Measurements from ENCODE around the gene RING1. TPM values are rescaled to one million over a fixed set of nuclear protein-coding genes. Genes with fewer than 3 reads are reported as not detected.

Gene RING1
- total RNA-seq, 4 donors from 2014 or later, result 16.1 to 25.2 (median 21.6) TPM

DNA sequence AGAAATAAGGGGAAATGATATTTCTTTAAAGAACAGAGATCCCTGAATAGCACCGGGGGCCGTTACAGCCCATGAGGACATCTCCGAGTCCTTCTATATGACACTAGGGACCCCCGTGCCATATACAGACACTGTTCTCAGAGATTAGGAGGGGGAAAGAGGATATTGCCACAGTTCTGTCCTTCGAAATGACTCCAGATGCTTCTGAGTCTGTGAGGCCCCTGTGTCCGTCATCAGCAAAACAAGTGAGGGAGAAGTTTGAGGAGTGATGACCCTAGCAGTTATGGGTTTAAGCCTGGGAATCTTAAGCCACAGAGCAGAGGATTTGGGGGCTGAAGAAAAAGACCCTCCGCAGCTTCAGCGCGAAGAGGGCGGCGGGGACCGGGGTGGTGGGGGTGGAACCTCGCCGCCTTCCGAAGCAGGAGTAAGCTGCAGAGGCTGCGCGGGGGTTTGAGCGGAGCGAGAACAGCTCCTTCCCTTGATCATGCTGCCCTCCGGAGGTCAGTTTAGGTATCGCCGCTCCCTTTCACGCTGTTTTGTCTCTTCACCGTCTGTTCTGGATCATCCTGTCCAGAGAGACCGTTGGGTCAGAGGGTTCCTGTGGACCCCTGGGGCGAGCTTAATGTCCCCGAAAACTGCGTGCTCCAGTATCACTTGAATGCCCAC is 39.8 kb downstream of the RING1 start:
- Histone ChIP-seq H3K4me1 (peaks cover 0 to 29% (median 17%) of the 10 kb centered on the region in 4 donors), H3K27ac (peak overlapping the region; percentile 88 to 98 (median 93)), H3K4me3 (peak overlapping the region; percentile 42 to 68 (median 46)), H3K27me3 (no peaks in the 10 kb centered on the region), H3K36me3 (peaks cover 0 to 11% (median 0%) of the 10 kb centered on the region in 3 donors), H3K9me3 (no peaks in the 10 kb centered on the region)
- TF ChIP-seq POLR2A (IDR thresholded peaks at IDR 0.05), result no peak
- TF ChIP-seq EP300 (IDR thresholded peaks at IDR 0.05), result no peak
- TF ChIP-seq, protein P1, sequence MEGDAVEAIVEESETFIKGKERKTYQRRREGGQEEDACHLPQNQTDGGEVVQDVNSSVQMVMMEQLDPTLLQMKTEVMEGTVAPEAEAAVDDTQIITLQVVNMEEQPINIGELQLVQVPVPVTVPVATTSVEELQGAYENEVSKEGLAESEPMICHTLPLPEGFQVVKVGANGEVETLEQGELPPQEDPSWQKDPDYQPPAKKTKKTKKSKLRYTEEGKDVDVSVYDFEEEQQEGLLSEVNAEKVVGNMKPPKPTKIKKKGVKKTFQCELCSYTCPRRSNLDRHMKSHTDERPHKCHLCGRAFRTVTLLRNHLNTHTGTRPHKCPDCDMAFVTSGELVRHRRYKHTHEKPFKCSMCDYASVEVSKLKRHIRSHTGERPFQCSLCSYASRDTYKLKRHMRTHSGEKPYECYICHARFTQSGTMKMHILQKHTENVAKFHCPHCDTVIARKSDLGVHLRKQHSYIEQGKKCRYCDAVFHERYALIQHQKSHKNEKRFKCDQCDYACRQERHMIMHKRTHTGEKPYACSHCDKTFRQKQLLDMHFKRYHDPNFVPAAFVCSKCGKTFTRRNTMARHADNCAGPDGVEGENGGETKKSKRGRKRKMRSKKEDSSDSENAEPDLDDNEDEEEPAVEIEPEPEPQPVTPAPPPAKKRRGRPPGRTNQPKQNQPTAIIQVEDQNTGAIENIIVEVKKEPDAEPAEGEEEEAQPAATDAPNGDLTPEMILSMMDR (IDR thresholded peaks at IDR 0.05), result peak; percentile 95 to 98 (median 97)
- DNase-seq (ENCODE audit: low spot score in 2 of 2), result peak; percentile 90 to 98
- 4 to 5% methylated on average over 28 of the region's 28 CpGs for WGBS, 2 donors

DNA sequence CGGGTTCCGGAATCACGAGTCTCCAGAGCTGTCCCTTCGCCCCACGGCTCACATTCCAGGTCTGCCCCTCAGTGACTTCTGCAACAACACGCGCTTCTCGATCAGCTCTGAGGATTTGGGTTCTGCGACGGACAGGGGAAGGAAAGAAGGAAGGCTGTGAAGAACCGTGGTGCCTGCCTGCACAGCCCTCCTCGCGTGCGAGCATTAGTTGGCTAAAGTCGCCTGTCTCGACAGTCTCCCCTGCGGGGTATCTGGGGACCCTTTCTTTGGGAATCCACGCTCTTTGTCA is 40.3 kb downstream of the RING1 start:
- peaks cover 0 to 11% (median 0%) of the 10 kb centered on the region in 3 donors for H3K36me3 ChIP-seq
- no peaks in the 10 kb centered on the region for H3K27me3 ChIP-seq
- TF ChIP-seq, protein P1 (IDR thresholded peaks at IDR 0.05), result peak in 2 of 5 experiments; percentile 25 to 29
- TF ChIP-seq POLR2A (IDR thresholded peaks at IDR 0.05), result no peak
- 0 to 2% methylated on average over 18 of the region's 18 CpGs for WGBS, 2 donors
- H3K4me3 ChIP-seq, result peak overlapping the region; percentile 42 to 68 (median 46)
- DNase-seq (ENCODE audit: low spot score in 2 of 2), result no peak
- H3K27ac ChIP-seq, result peak overlapping the region; percentile 88 to 98 (median 93)
- no peaks in the 10 kb centered on the region for H3K9me3 ChIP-seq
- peaks cover 0 to 29% (median 17%) of the 10 kb centered on the region in 4 donors for H3K4me1 ChIP-seq

- H3K4me1 ChIP-seq, result peaks cover 0 to 29% (median 17%) of the 10 kb centered on the region in 4 donors
- 1% methylated on average over 48 to 58 of the region's 58 CpGs for WGBS, 2 donors
- peak; percentile 94 to 96 for DNase-seq (ENCODE audit: low spot score in 2 of 2)
- peaks cover 0 to 11% (median 0%) of the 10 kb centered on the region in 3 donors for H3K36me3 ChIP-seq
- H3K9me3 ChIP-seq, result no peaks in the 10 kb centered on the region
- H3K4me3 ChIP-seq, result peak overlapping the region; percentile 42 to 68 (median 46)
- peak overlapping the region; percentile 88 to 98 (median 93) for H3K27ac ChIP-seq
- H3K27me3 ChIP-seq, result no peaks in the 10 kb centered on the region
- TF ChIP-seq POLR2A (IDR thresholded peaks at IDR 0.05) (peak; percentile 62 to 74), EP300 (IDR thresholded peaks at IDR 0.05) (peak; percentile 55 to 90)
- TF ChIP-seq, protein P1 (IDR thresholded peaks at IDR 0.05), result peak; percentile 16 to 45 (median 25)
These were observed 40.8 kb downstream of the RING1 start for GRCh38 chr6:33248932-33249731.

DNA sequence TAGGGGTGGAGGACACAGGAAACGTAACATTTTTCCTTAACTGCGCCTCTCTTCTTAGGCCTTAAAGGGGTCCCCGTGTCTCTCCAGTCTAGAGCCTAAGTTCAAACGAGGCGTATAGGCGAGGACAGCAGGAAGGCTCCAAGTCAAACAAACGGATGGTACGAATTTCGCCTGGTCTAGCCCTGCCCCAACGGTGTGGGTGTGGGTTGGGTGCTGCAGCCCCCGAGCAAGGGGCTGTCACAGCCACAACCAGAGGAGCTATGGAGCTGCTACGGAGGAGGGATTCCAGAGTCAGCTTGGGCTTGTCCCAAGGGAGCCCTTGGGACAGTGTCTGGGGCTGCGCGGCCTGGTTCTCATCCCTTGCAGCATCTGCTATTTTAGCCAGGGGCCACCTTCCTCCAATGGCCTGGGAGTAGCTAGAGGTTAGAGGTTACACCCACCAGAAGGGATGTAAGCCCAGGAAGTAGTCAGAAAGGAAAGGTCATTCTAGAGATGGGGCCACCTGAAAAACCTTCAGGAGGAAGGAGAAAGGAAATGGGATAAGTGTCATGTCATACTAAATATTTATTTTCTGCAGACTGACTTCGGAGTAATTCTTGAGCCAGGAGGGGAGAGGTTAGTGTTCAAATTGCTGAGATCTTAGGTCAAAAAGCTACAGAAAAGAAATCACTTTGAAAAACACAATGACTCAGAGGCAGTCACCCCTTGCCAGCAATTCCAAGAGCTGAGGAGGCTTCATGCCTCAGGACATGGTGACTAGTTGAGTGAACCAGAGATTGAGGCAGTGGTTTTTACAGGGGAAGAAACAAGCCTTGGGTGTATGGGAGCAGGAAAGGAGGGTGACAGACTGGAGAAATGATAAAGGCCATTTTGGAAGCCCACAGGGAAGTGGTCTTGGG is 41.7 kb downstream of the RING1 start:
- DNase-seq (ENCODE audit: low spot score in 2 of 2), result no peak

More for the DNA sequence above, 41.7 kb downstream of the RING1 start:
- Histone ChIP-seq H3K9me3 (no peaks in the 10 kb centered on the region), H3K36me3 (peaks cover 0 to 19% (median 0%) of the 10 kb centered on the region in 3 donors), H3K4me1 (peaks cover 0 to 29% (median 17%) of the 10 kb centered on the region in 4 donors), H3K4me3 (peak overlapping the region; percentile 42 to 68 (median 46)), H3K27me3 (no peaks in the 10 kb centered on the region), H3K27ac (peak overlapping the region; percentile 78 to 98 (median 93))
- WGBS, 2 donors, result 13 to 20% methylated on average over 15 of the region's 15 CpGs
- TF ChIP-seq, protein P1 (IDR thresholded peaks at IDR 0.05), result no peak
- TF ChIP-seq POLR2A (IDR thresholded peaks at IDR 0.05) (no peak), EP300 (IDR thresholded peaks at IDR 0.05) (no peak)
